D341Med (cell line): ENCODE data around the gene SPTLC1.
"Not testable (repeated sequence)": the region's sequence is repeated elsewhere in the genome, so short reads cannot be mapped to it uniquely, and the experiment has no call there.

Source experiments
- DNase-seq: peaks from one replicate; pipeline ENCODE4 v3.0.0; 2012; ENCODE audit warnings: low spot score

The SPTLC1 gene

GRCh38 chr9:92115071-92115858, at the start of gene SPTLC1:
Gene SPTLC1 (minus strand): TSS chr9:92115413. CDS start chr9:92115370, 43 bp downstream.
- DNase-seq: peak; percentile 97

- DNase-seq: no peak
These were observed 49.8 kb upstream of the SPTLC1 start for GRCh38 chr9:92164975-92165374.

- no peak for DNase-seq
These were observed 49.3 kb upstream of the SPTLC1 start for GRCh38 chr9:92164490-92164889.

GRCh38 chr9:92163276-92163675, 48.1 kb upstream of the SPTLC1 start:
- DNase-seq: no peak

GRCh38 chr9:92160786-92161185, 45.6 kb upstream of the SPTLC1 start:
- no peak for DNase-seq

- DNase-seq: no peak
These were observed 43.8 kb upstream of the SPTLC1 start for GRCh38 chr9:92159058-92159457.

GRCh38 chr9:92158097-92158601, 42.9 kb upstream of the SPTLC1 start:
- no peak for DNase-seq

- DNase-seq: not testable (repeated sequence)
These were observed 40.5 kb upstream of the SPTLC1 start for GRCh38 chr9:92155736-92156135.

- DNase-seq: no peak
These were observed 40.0 kb upstream of the SPTLC1 start for GRCh38 chr9:92155221-92155620.

- DNase-seq: not testable (repeated sequence)
These were observed 38.5 kb upstream of the SPTLC1 start for GRCh38 chr9:92153466-92154415.

GRCh38 chr9:92151691-92152393, 36.6 kb upstream of the SPTLC1 start:
- no peak for DNase-seq

GRCh38 chr9:92150501-92151470, 35.6 kb upstream of the SPTLC1 start:
- DNase-seq: not testable (repeated sequence)

GRCh38 chr9:92147852-92148180, 32.6 kb upstream of the SPTLC1 start:
- no peak for DNase-seq

GRCh38 chr9:92147030-92147851, 32.0 kb upstream of the SPTLC1 start:
- DNase-seq: no peak

GRCh38 chr9:92146610-92147009, 31.4 kb upstream of the SPTLC1 start:
- no peak for DNase-seq

GRCh38 chr9:92145784-92146183, 30.6 kb upstream of the SPTLC1 start:
- not testable (repeated sequence) for DNase-seq

GRCh38 chr9:92142329-92142728, 27.1 kb upstream of the SPTLC1 start:
- DNase-seq: no peak

- peak; percentile 51 for DNase-seq
These were observed 26.2 kb upstream of the SPTLC1 start for GRCh38 chr9:92141144-92142129.

GRCh38 chr9:92140754-92141143, 25.5 kb upstream of the SPTLC1 start:
- DNase-seq: no peak
